ENCODE measurements around the gene DENND2C. TPM values are rescaled to one million over a fixed set of nuclear protein-coding genes. Genes with fewer than 3 reads are reported as not detected.

The DENND2C gene
- total and polyA plus RNA-seq, 2 of the 13 experiments (the other 11 are each of a cell fraction or from before 2014, with no cell fraction given): 0.08 to 0.33 TPM

DNA sequence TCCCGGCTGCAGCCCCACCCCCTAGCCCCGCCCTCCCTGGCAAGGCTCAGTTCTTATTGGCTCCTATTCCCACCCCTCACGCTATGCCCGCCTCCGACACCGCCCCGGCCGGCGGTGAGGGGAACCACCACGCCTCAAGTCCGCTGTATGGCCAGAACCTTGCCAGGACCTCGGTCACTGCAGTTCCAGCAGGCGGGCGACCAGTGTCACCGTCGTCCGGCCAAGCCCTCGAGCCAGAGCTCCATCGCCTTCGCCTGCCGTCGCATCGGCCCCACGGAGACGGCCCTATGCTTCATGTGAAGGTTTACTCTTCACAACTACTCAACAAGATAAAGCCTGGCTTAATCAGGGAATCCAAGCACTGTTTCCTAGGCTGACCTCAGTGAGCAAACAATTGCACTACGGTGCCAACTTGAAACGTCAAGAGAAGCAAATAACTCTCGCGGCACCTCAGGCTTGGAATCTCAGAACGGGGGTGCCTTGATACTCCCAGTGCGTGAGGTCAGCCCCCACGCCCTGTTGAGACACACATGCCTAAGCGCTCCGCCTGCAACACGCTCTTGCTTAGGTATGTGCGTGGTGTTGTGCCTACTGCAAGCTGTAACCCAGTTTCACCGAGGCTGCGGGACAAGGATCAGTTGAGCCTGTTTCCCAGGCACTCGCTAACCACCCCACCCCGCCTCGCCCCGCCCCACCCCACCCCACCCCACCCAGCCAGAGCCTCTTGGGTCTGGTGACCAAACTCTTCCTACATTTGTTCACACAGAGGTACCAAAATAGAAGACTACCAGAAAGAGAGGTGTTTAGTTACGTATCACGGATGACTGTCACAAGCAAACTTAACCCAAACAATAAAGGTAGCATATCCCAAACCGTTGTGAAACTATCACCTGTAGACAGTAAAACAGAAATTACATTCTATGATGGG is 498 bp upstream of the DENND2C start (continued):
- TF ChIP-seq HIVEP1 (CRISPR knock-in tag; IDR thresholded peaks at IDR 0.05) (no peak), BORCS8-MEF2B (CRISPR knock-in tag; IDR thresholded peaks at IDR 0.05) (0 out of 2 replicates have a peak, but pooled peaks have one; percentile 23), ZNF343 (CRISPR knock-in tag; IDR thresholded peaks at IDR 0.05) (no peak), ZNF446 (CRISPR knock-in tag; IDR thresholded peaks at IDR 0.05) (no peak), CEBPB (IDR thresholded peaks at IDR 0.05; ENCODE audit: borderline replicate concordance, low read depth, low read length) (no peak), KLF6 (CRISPR knock-in tag; IDR thresholded peaks at IDR 0.05) (peak; percentile 19; the same call in 1 of the 2 replicates), SPEN (CRISPR knock-in tag; IDR thresholded peaks at IDR 0.05; ENCODE audit: low read depth) (0 out of 2 replicates have a peak, but pooled peaks have one; percentile 29), ZSCAN29 (CRISPR knock-in tag; conservative IDR thresholded peaks at IDR 0.05) (no peak), MYNN (CRISPR knock-in tag; IDR thresholded peaks at IDR 0.05; ENCODE audit: low read depth) (no peak), SP2 (CRISPR knock-in tag; IDR thresholded peaks at IDR 0.05) (peak; percentile 84), RNF2 (conservative IDR thresholded peaks at IDR 0.05; ENCODE audit: low read depth) (peak; percentile 62; the same call in 1 of the 2 replicates), KDM5B (CRISPR knock-in tag; IDR thresholded peaks at IDR 0.05; ENCODE audit: borderline replicate concordance) (peak; percentile 10; the same call in 1 of the 2 replicates), GABPB1 (CRISPR knock-in tag; IDR thresholded peaks at IDR 0.05) (peak; percentile 66; the same call in 1 of the 2 replicates), SIX4 (CRISPR knock-in tag; IDR thresholded peaks at IDR 0.05) (no peak), EZH2 (conservative IDR thresholded peaks at IDR 0.05; ENCODE audit: low read depth, low read length) (no peak), ZNF749 (CRISPR knock-in tag; IDR thresholded peaks at IDR 0.05; ENCODE audit: borderline replicate concordance) (no peak), NR2F6 (IDR thresholded peaks at IDR 0.05) (no peak), NR2F6 (CRISPR knock-in tag; IDR thresholded peaks at IDR 0.05) (no peak), MIXL1 (CRISPR knock-in tag; IDR thresholded peaks at IDR 0.05) (no peak), ZNF674 (CRISPR knock-in tag; IDR thresholded peaks at IDR 0.05; ENCODE audit: low read depth) (no peak), ZNF777 (CRISPR knock-in tag; IDR thresholded peaks at IDR 0.05) (peak; percentile 93), ZFP36 (IDR thresholded peaks at IDR 0.05; ENCODE audit: borderline replicate concordance, low read depth, low read length, partially characterized antibody) (no peak), MEF2D (CRISPR knock-in tag; IDR thresholded peaks at IDR 0.05) (no peak), JDP2 (CRISPR knock-in tag; IDR thresholded peaks at IDR 0.05; ENCODE audit: borderline replicate concordance) (no peak), ZMYM2 (CRISPR knock-in tag; IDR thresholded peaks at IDR 0.05) (no peak), DPF2 (CRISPR knock-in tag; IDR thresholded peaks at IDR 0.05; ENCODE audit: borderline replicate concordance, low read depth) (no peak)
- TF ChIP-seq, protein P1, sequence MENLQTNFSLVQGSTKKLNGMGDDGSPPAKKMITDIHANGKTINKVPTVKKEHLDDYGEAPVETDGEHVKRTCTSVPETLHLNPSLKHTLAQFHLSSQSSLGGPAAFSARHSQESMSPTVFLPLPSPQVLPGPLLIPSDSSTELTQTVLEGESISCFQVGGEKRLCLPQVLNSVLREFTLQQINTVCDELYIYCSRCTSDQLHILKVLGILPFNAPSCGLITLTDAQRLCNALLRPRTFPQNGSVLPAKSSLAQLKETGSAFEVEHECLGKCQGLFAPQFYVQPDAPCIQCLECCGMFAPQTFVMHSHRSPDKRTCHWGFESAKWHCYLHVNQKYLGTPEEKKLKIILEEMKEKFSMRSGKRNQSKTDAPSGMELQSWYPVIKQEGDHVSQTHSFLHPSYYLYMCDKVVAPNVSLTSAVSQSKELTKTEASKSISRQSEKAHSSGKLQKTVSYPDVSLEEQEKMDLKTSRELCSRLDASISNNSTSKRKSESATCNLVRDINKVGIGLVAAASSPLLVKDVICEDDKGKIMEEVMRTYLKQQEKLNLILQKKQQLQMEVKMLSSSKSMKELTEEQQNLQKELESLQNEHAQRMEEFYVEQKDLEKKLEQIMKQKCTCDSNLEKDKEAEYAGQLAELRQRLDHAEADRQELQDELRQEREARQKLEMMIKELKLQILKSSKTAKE (CRISPR knock-in tag; IDR thresholded peaks at IDR 0.05; ENCODE audit: borderline replicate concordance): no peak
- TF ChIP-seq, protein P2, sequence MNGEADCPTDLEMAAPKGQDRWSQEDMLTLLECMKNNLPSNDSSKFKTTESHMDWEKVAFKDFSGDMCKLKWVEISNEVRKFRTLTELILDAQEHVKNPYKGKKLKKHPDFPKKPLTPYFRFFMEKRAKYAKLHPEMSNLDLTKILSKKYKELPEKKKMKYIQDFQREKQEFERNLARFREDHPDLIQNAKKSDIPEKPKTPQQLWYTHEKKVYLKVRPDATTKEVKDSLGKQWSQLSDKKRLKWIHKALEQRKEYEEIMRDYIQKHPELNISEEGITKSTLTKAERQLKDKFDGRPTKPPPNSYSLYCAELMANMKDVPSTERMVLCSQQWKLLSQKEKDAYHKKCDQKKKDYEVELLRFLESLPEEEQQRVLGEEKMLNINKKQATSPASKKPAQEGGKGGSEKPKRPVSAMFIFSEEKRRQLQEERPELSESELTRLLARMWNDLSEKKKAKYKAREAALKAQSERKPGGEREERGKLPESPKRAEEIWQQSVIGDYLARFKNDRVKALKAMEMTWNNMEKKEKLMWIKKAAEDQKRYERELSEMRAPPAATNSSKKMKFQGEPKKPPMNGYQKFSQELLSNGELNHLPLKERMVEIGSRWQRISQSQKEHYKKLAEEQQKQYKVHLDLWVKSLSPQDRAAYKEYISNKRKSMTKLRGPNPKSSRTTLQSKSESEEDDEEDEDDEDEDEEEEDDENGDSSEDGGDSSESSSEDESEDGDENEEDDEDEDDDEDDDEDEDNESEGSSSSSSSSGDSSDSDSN (CRISPR knock-in tag; IDR thresholded peaks at IDR 0.05): peak; percentile 82
